ENCODE measurements around the gene C2CD2.

- TF ChIP-seq, protein P1, sequence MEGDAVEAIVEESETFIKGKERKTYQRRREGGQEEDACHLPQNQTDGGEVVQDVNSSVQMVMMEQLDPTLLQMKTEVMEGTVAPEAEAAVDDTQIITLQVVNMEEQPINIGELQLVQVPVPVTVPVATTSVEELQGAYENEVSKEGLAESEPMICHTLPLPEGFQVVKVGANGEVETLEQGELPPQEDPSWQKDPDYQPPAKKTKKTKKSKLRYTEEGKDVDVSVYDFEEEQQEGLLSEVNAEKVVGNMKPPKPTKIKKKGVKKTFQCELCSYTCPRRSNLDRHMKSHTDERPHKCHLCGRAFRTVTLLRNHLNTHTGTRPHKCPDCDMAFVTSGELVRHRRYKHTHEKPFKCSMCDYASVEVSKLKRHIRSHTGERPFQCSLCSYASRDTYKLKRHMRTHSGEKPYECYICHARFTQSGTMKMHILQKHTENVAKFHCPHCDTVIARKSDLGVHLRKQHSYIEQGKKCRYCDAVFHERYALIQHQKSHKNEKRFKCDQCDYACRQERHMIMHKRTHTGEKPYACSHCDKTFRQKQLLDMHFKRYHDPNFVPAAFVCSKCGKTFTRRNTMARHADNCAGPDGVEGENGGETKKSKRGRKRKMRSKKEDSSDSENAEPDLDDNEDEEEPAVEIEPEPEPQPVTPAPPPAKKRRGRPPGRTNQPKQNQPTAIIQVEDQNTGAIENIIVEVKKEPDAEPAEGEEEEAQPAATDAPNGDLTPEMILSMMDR (conservative IDR thresholded peaks at IDR 0.05; ENCODE audit: low read length): no peak
- no peak for TF ChIP-seq EZH2phosphoT487 (IDR thresholded peaks at IDR 0.05; ENCODE audit: borderline replicate concordance, low read depth, low read length)
These were observed 117.4 kb downstream of the C2CD2 start for GRCh38 chr21:41836166-41837015.
